Measurements from ENCODE around the gene PI4KB. TPM values are rescaled to one million over a fixed set of nuclear protein-coding genes. Genes with fewer than 3 reads are reported as not detected.

The PI4KB gene
- total RNA-seq, 1 experiment from 2014 or later = 45.1 TPM

GRCh38 chr1:151370211-151370911, 43.1 kb upstream of the PI4KB start:
- H3K36me3 ChIP-seq (ENCODE audit: control insufficient read depth in 1 of 2, insufficient read depth in 2 of 2, low read length in 2 of 2) = no peaks in the 10 kb centered on the region
- H3K79me2 ChIP-seq (ENCODE audit: insufficient read depth, low read length) = no peaks in the 10 kb centered on the region
- DNase-seq (ENCODE audit: low read depth, low spot score) = no peak
- no peaks in the 10 kb centered on the region for H3K9me3 ChIP-seq (ENCODE audit: control insufficient read depth in 1 of 2, insufficient read depth in 1 of 2, low read depth in 1 of 2, low read length in 2 of 2)
- no peaks in the 10 kb centered on the region for H3K9me2 ChIP-seq (ENCODE audit: insufficient read depth)
- POLR2A ChIA-PET = no interaction called here
- no TSS peak for BruUV-seq (replicated peaks)
- no peaks in the 10 kb centered on the region for H4K20me1 ChIP-seq (ENCODE audit: insufficient read depth)
- RAD21 ChIA-PET (ENCODE audit: low non-redundant PET in 1 of 2, low total read pairs in 2 of 2, uncharacterized antibody in 2 of 2, unreplicated experiment in 2 of 2) = no interaction called here
- no peak overlapping the region for H3K4me2 ChIP-seq (ENCODE audit: low read length)
- intact Hi-C loops (cut with micrococcal nuclease) = no loop called here
- ATAC-seq = no peak
- H2AFZ ChIP-seq (ENCODE audit: low read depth, low read length, poor library complexity, severe bottlenecking) = no peak overlapping the region
- peaks cover 0 to 2% of the 10 kb centered on the region in 2 experiments; a peak in 1 of 4 replicates for H3K4me1 ChIP-seq (ENCODE audit: control insufficient read depth in 1 of 2, insufficient read depth in 2 of 2, low read length in 2 of 2)
- H3K4me3 ChIP-seq (replicated peaks in 1 of 2; ENCODE audit: low read depth in 1 of 2, low read length in 2 of 2) = no peak overlapping the region
- H3K27me3 ChIP-seq (ENCODE audit: insufficient read depth, low read length) = no peaks in the 10 kb centered on the region
- H3K9ac ChIP-seq (ENCODE audit: low read length) = no peak overlapping the region
- no peak overlapping the region for H3K27ac ChIP-seq (ENCODE audit: low read depth, low read length)
- CTCF ChIA-PET = no interaction called here
- TF ChIP-seq EGR1 (IDR thresholded peaks at IDR 0.05; ENCODE audit: low read depth) (no peak), ZBTB33 (IDR thresholded peaks at IDR 0.05; ENCODE audit: extremely low read depth, insufficient replicate concordance, low read length) (no peak), SP1 (IDR thresholded peaks at IDR 0.05; ENCODE audit: low read depth) (no peak), MAX (IDR thresholded peaks at IDR 0.05) (no peak), CEBPB (IDR thresholded peaks at IDR 0.05; ENCODE audit: low read depth) (no peak), ATF3 (IDR thresholded peaks at IDR 0.05) (no peak), ELF1 (IDR thresholded peaks at IDR 0.05; ENCODE audit: borderline replicate concordance, low read depth) (no peak), EZH2phosphoT487 (IDR thresholded peaks at IDR 0.05; ENCODE audit: borderline replicate concordance) (no peak), RAD21 (IDR thresholded peaks at IDR 0.05; ENCODE audit: low read depth) (no peak), FOSL1 (IDR thresholded peaks at IDR 0.05; ENCODE audit: low read depth) (no peak), CBX3 (IDR thresholded peaks at IDR 0.05; ENCODE audit: low read depth) (no peak), CTCF (IDR thresholded peaks at IDR 0.05 in 2 of 3, conservative IDR thresholded peaks at IDR 0.05 in 1 of 3; ENCODE audit: borderline replicate concordance in 1 of 3, insufficient read depth in 1 of 3, low read depth in 2 of 3, low read length in 2 of 3) (no peak), POLR2A (IDR thresholded peaks at IDR 0.05; ENCODE audit: borderline replicate concordance, extremely low read depth, insufficient read depth, insufficient read length) (no peak), JUND (IDR thresholded peaks at IDR 0.05) (no peak), REST (IDR thresholded peaks at IDR 0.05; ENCODE audit: low read depth) (no peak), EZH2 (IDR thresholded peaks at IDR 0.05) (no peak)

Data from HCT116 (cell line).